H1 (cell line): ENCODE measurements around the gene FHIT. TPM values are rescaled to one million over a fixed set of nuclear protein-coding genes. Genes with fewer than 3 reads are reported as not detected.

Experiments used
- CTCF ChIA-PET: fragments of 300-600 bp; sonication (Branson Sonifier 250); formaldehyde crosslinking; loops from one replicate; lab custom pipeline; 2021; ENCODE audit not compliant: partially characterized antibody; lab: Charles Lee
- POLR2A ChIA-PET: fragments of 300-600 bp; sonication (Branson Sonifier 250); formaldehyde crosslinking; loops from one replicate; lab custom pipeline; 2021; ENCODE audit warnings: inconsistent platforms; ENCODE audit not compliant: partially characterized antibody; lab: Charles Lee
- DNase-seq, 2 experiments: peaks; one replicate each; pipeline versions ENCODE4 v3.0.0 to v3.0.0-alpha.2; 2010 to 2022; ENCODE audit warnings: low spot score in 2 of 2, low read depth in 1 of 2, mixed read lengths in 1 of 2
- FAIRE-seq: peaks from 2 replicates; lab custom pipeline; 2011; peaks lifted over from hg19 to GRCh38; lab: Jason Lieb, UNC
- H2AFZ ChIP-seq: 2 replicates; pipeline ENCODE4 v1.8.1; 2012; ENCODE audit warnings: low read length, inconsistent platforms
- H2AK5ac ChIP-seq: 2 replicates; pipeline ENCODE4 v1.6.1; 2013; ENCODE audit warnings: low read depth, low read length
- H2BK120ac ChIP-seq: replicated peaks from 2 replicates; pipeline ENCODE3; 2013; ENCODE audit warnings: low read depth, low read length, inconsistent platforms
- H2BK12ac ChIP-seq: 2 replicates; pipeline ENCODE4 v1.6.1; 2013; ENCODE audit warnings: low read depth, low read length
- H2BK15ac ChIP-seq: 2 replicates; pipeline ENCODE4 v1.6.1; 2013; ENCODE audit warnings: low read length
- H2BK20ac ChIP-seq: 2 replicates; pipeline ENCODE4 v1.6.1; 2013; ENCODE audit warnings: low read length
- H2BK5ac ChIP-seq: 2 replicates; pipeline ENCODE4 v1.6.1; 2013; ENCODE audit warnings: low read depth, low read length
- H3K14ac ChIP-seq: 2 replicates; pipeline ENCODE4 v1.6.1; 2013; ENCODE audit warnings: inconsistent platforms; ENCODE audit not compliant: insufficient read length
- H3K18ac ChIP-seq: 2 replicates; pipeline ENCODE4 v1.6.1; 2013; ENCODE audit warnings: low read length; ENCODE audit errors: extremely low read depth
- H3K23ac ChIP-seq: 2 replicates; pipeline ENCODE4 v1.6.1; 2013; ENCODE audit warnings: inconsistent platforms; ENCODE audit not compliant: insufficient read length
- H3K23me2 ChIP-seq: 2 replicates; pipeline ENCODE4 v1.6.1; 2013; ENCODE audit warnings: low read depth, low read length
- H3K27ac ChIP-seq: 2 replicates; pipeline ENCODE4 v1.6.1; 2011; ENCODE audit warnings: low read depth, low read length, inconsistent platforms
- H3K27me3 ChIP-seq, 4 experiments: replicated peaks in 1 of 4; 1 replicate in 1 of 4; 2 replicates in 3 of 4; pipeline versions ENCODE4 v1.6.1 to v1.8.1; 2011 to 2013; ENCODE audit warnings: low read length in 3 of 4, mild to moderate bottlenecking in 3 of 4, inconsistent platforms in 2 of 4, mixed read lengths in 2 of 4, moderate library complexity in 1 of 4; ENCODE audit not compliant: control insufficient read depth in 3 of 4, insufficient read depth in 3 of 4; ENCODE audit errors: extremely low read depth in 1 of 4
- H3K36me3 ChIP-seq, 4 experiments: 2 replicates each; pipeline versions ENCODE4 v1.6.1 to v1.8.1; 2011 to 2013; ENCODE audit warnings: mild to moderate bottlenecking in 4 of 4, low read length in 3 of 4, moderate library complexity in 2 of 4, control low read depth in 1 of 4, inconsistent platforms in 1 of 4; ENCODE audit not compliant: insufficient read depth in 4 of 4, control insufficient read depth in 2 of 4
- H3K4ac ChIP-seq: replicated peaks from 2 replicates; pipeline ENCODE3; 2013; ENCODE audit warnings: low read length, low read depth, mixed read lengths, inconsistent platforms; ENCODE audit not compliant: insufficient read length
- H3K4me1 ChIP-seq, 4 experiments: replicated peaks in 1 of 4; 1 replicate in 1 of 4; 2 replicates in 3 of 4; pipeline versions ENCODE4 v1.6.1 to v1.8.1; 2011 to 2013; ENCODE audit warnings: low read length in 3 of 4, inconsistent platforms in 2 of 4, mixed read lengths in 1 of 4; ENCODE audit not compliant: insufficient read depth in 4 of 4, control insufficient read depth in 3 of 4
- H3K4me2 ChIP-seq, 2 experiments: 2 replicates each; pipeline versions ENCODE4 v1.6.1 to v1.8.1; 2011 to 2013; ENCODE audit warnings: low read depth in 2 of 2, low read length in 2 of 2, control low read depth in 1 of 2, inconsistent platforms in 1 of 2, mild to moderate bottlenecking in 1 of 2; ENCODE audit not compliant: insufficient read depth in 1 of 2
- H3K4me3 ChIP-seq, 4 experiments: fragments of 200-600, 300-600 bp in 1 of 4; sonication (generic), shearing (Covaris generic), sonication (Bioruptor Twin) in 1 of 4; 2 replicates each; pipeline versions ENCODE4 v1.5.1 to v1.8.1; 2011 to 2016; ENCODE audit warnings: low read length in 4 of 4, low read depth in 3 of 4, control low read depth in 2 of 4, inconsistent platforms in 2 of 4, mild to moderate bottlenecking in 2 of 4, mixed read lengths in 1 of 4, moderate library complexity in 1 of 4; ENCODE audit not compliant: insufficient read depth in 2 of 4; ENCODE audit errors: extremely low read depth in 1 of 4
- H3K56ac ChIP-seq: replicated peaks from 2 replicates; pipeline ENCODE3; 2013; ENCODE audit warnings: low read depth, mild to moderate bottlenecking, mixed read lengths, low read length, inconsistent platforms; ENCODE audit not compliant: insufficient read length
- H3K79me1 ChIP-seq: 2 replicates; pipeline ENCODE4 v1.6.1; 2013; ENCODE audit warnings: low read depth, low read length, control low read depth
- H3K79me2 ChIP-seq, 2 experiments: 2 replicates each; pipeline versions ENCODE4 v1.6.1 to v1.8.1; 2012 to 2013; ENCODE audit warnings: low read length in 2 of 2, mild to moderate bottlenecking in 2 of 2, inconsistent platforms in 1 of 2; ENCODE audit not compliant: insufficient read depth in 2 of 2, control insufficient read depth in 1 of 2
- H3K9ac ChIP-seq, 4 experiments: replicated peaks in 1 of 4; 1 replicate in 1 of 4; 2 replicates in 3 of 4; pipeline versions ENCODE4 v1.6.1 to v1.8.1; 2011 to 2013; ENCODE audit warnings: low read depth in 3 of 4, low read length in 3 of 4, control low read depth in 2 of 4, mild to moderate bottlenecking in 2 of 4, moderate library complexity in 2 of 4, inconsistent platforms in 1 of 4; ENCODE audit errors: extremely low read depth in 1 of 4
- H3K9me3 ChIP-seq, 2 experiments: 2 replicates each; pipeline versions ENCODE4 v1.6.1 to v1.8.1; 2012 to 2013; ENCODE audit warnings: mild to moderate bottlenecking in 2 of 2, moderate library complexity in 2 of 2, control low read depth in 1 of 2, inconsistent platforms in 1 of 2, low read depth in 1 of 2, low read length in 1 of 2, mixed read lengths in 1 of 2; ENCODE audit not compliant: insufficient read depth in 2 of 2
- H4K20me1 ChIP-seq, 2 experiments: replicated peaks in 1 of 2; 2 replicates each; pipeline versions ENCODE3 to v1.8.1; 2011 to 2013; ENCODE audit warnings: inconsistent platforms in 2 of 2, low read length in 2 of 2, mild to moderate bottlenecking in 1 of 2; ENCODE audit not compliant: insufficient read depth in 2 of 2, control insufficient read depth in 1 of 2
- H4K5ac ChIP-seq: 2 replicates; pipeline ENCODE4 v1.6.1; 2013; ENCODE audit warnings: low read length, low read depth, mixed read lengths, inconsistent platforms; ENCODE audit not compliant: insufficient read length
- H4K8ac ChIP-seq: 2 replicates; pipeline ENCODE4 v1.8.0; 2013; ENCODE audit warnings: mild to moderate bottlenecking, moderate library complexity, low read length, inconsistent platforms; ENCODE audit not compliant: insufficient read depth; ENCODE audit errors: extremely low read depth
- H4K91ac ChIP-seq: replicated peaks from 2 replicates; pipeline ENCODE3; 2013; ENCODE audit warnings: low read length, mixed read lengths, inconsistent platforms; ENCODE audit not compliant: insufficient read length
- CBX5 ChIP-seq: fragments of 300-800, 300-1000 bp; sonication (generic); IDR thresholded peaks from 2 replicates; pipeline ENCODE4 v1.7.1; 2016; ENCODE audit warnings: antibody characterized with exemption, low read length, low read depth
- CHD1 ChIP-seq: IDR thresholded peaks from 2 replicates; pipeline ENCODE4 v1.6.1; 2012; ENCODE audit warnings: low read depth, low read length, improper control_type of control experiment
- EGR1 ChIP-seq: IDR thresholded peaks from 2 replicates; pipeline ENCODE4 v1.6.1; 2011; ENCODE audit warnings: low read depth, low read length, borderline replicate concordance
- HDAC2 ChIP-seq, 2 experiments: fragments of 300-600 bp in 1 of 2; sonication (generic) in 1 of 2; IDR thresholded peaks; 2 replicates each; pipeline ENCODE4 v1.6.1; 2011 to 2012; ENCODE audit warnings: low read depth in 2 of 2, low read length in 2 of 2, mild to moderate bottlenecking in 2 of 2, moderate library complexity in 2 of 2, borderline replicate concordance in 1 of 2, inconsistent platforms in 1 of 2
- RAD21 ChIP-seq, 2 experiments: IDR thresholded peaks in 1 of 2; conservative IDR thresholded peaks in 1 of 2; 2 replicates each; pipeline ENCODE4 v1.6.1; 2011; ENCODE audit warnings: low read depth in 2 of 2, low read length in 2 of 2, improper control_type of control experiment in 1 of 2, inconsistent platforms in 1 of 2, mild to moderate bottlenecking in 1 of 2, moderate library complexity in 1 of 2
- SAP30 ChIP-seq: fragments of 300-600 bp; sonication (generic); IDR thresholded peaks from 2 replicates; pipeline ENCODE4 v1.7.1; 2012; ENCODE audit warnings: low read length, moderate library complexity, mild to moderate bottlenecking, inconsistent platforms; ENCODE audit not compliant: insufficient read depth, insufficient replicate concordance
- SUZ12 ChIP-seq: fragments of 200-600 bp; sonication (generic); IDR thresholded peaks from 2 replicates; pipeline ENCODE4 v1.6.1; 2012; ENCODE audit warnings: mild to moderate bottlenecking, inconsistent platforms, low read length, moderate library complexity, mixed read lengths
- TBP ChIP-seq: IDR thresholded peaks from 2 replicates; pipeline ENCODE4 v1.6.1; 2011; ENCODE audit warnings: low read depth, low read length, improper control_type of control experiment
- USF2 ChIP-seq: IDR thresholded peaks from 2 replicates; pipeline ENCODE4 v1.6.1; 2011; ENCODE audit warnings: low read length, improper control_type of control experiment
- WGBS, 2 experiments: shearing (Covaris generic) in 1 of 2; methylation state at CpG; one replicate each; pipeline versions ENCODE4 v1.1.6 to v1.1.7; 2013 to 2015; ENCODE audit warnings: low lambda C conversion rate in 2 of 2, mixed read lengths in 2 of 2, inconsistent platforms in 1 of 2, low coverage in 1 of 2, missing lambda C conversion rate in 1 of 2; ENCODE audit not compliant: insufficient replicate concordance in 2 of 2, insufficient coverage in 1 of 2, insufficient read length in 1 of 2; ENCODE audit errors: extremely low coverage in 1 of 2, missing lambda C conversion rate in 1 of 2; 5-methylcytosine and 5-hydroxymethylcytosine counted together
- polyA plus RNA-seq, 7 experiments: library from polyadenylated mRNA; depleted of rRNA in 3 of 7; stranded (reverse) in 5 of 7; unstranded in 2 of 7; fragments of >200 nt in 5 of 7; fragments of 200-250 nt in 2 of 7; gene quantifications; 1 replicate in 5 of 7; 2 replicates in 1 of 7; 4 replicates in 1 of 7; pipeline versions ENCODE4 v1.2.1 to v1.2.3, GENCODE V29; 2011 to 2013; ENCODE audit warnings: missing spikeins in 2 of 7, mixed read lengths in 2 of 7
- total RNA-seq: library from RNA; stranded (reverse); fragmentation: NEBNext Ultra II Directional; extraction: Animal tissue kit (Norgen Biotek cat#: 25700); gene quantifications from 2 replicates; pipeline ENCODE4 v1.2.1, GENCODE V29; 2021
- TF ChIP-seq, protein P1 (sequence below): IDR thresholded peaks from 2 replicates; pipeline ENCODE4 v1.6.1; 2011; ENCODE audit warnings: low read depth, mild to moderate bottlenecking, low read length; ENCODE audit not compliant: insufficient read depth
- TF ChIP-seq, protein P2 (sequence below): IDR thresholded peaks from 2 replicates; pipeline ENCODE4 v1.6.1; 2012; ENCODE audit warnings: inconsistent platforms

FHIT gene
- total and polyA plus RNA-seq, 2 of the 8 experiments (the other 6 are each of a cell fraction or from before 2014, with no cell fraction given), result 1.2 to 3.2 TPM

GRCh38 chr3:61029194-61029593 is 222.1 kb downstream of the FHIT start:
- Histone ChIP-seq H2BK20ac (no peak overlapping the region), H2AFZ (no peak overlapping the region), H3K79me2 (no peaks in the 10 kb centered on the region), H2BK12ac (no peak overlapping the region), H3K56ac (no peak overlapping the region), H2BK15ac (no peak overlapping the region), H3K4ac (no peak overlapping the region), H3K4me1 (no peaks in the 10 kb centered on the region), H2BK120ac (no peak overlapping the region), H2BK5ac (no peak overlapping the region), H3K4me2 (no peak overlapping the region), H3K23me2 (no peaks in the 10 kb centered on the region), H3K18ac (no peak overlapping the region), H2AK5ac (no peak overlapping the region), H3K79me1 (no peaks in the 10 kb centered on the region), H4K8ac (no peak overlapping the region), H4K5ac (no peak overlapping the region), H3K9ac (no peak overlapping the region), H3K27ac (no peak overlapping the region), H3K27me3 (no peaks in the 10 kb centered on the region), H4K20me1 (no peaks in the 10 kb centered on the region), H3K9me3 (peaks cover 0 to 6% of the 10 kb centered on the region in 2 experiments; a peak in 1 of 4 replicates), H3K36me3 (no peaks in the 10 kb centered on the region), H3K23ac (no peak overlapping the region), H3K14ac (no peak overlapping the region), H3K4me3 (no peak overlapping the region), H4K91ac (no peak overlapping the region)
- 82% methylated on average over 5 of the region's 5 CpGs; no CpG with 5 or more reads in 1 of the 2 experiments for WGBS, 2 experiments
- DNase-seq (no peak), FAIRE-seq (no peak)
- POLR2A ChIA-PET, result no interaction called here
- CTCF ChIA-PET, result interaction anchor here (1.0 kb wide), 1 partner anchor 24 kb away, joined by 5 read pairs; no protein-coding TSS in a partner anchor
- no peak for TF ChIP-seq SAP30
- TF ChIP-seq HDAC2 (IDR thresholded peaks at IDR 0.05; ENCODE audit: borderline replicate concordance in 1 of 2, low read depth in 2 of 2, low read length in 2 of 2), result no peak
- TF ChIP-seq USF2, result no peak
- TF ChIP-seq CHD1, result no peak
- no peak for TF ChIP-seq EGR1
- TF ChIP-seq SUZ12, result no peak
- TF ChIP-seq, protein P1, sequence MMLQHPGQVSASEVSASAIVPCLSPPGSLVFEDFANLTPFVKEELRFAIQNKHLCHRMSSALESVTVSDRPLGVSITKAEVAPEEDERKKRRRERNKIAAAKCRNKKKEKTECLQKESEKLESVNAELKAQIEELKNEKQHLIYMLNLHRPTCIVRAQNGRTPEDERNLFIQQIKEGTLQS, result no peak
- no peak for TF ChIP-seq RAD21 (IDR thresholded peaks at IDR 0.05 in 1 of 2, conservative IDR thresholded peaks at IDR 0.05 in 1 of 2; ENCODE audit: low read depth in 2 of 2, low read length in 2 of 2)
- no peak for TF ChIP-seq CBX5
- TF ChIP-seq, protein P2, sequence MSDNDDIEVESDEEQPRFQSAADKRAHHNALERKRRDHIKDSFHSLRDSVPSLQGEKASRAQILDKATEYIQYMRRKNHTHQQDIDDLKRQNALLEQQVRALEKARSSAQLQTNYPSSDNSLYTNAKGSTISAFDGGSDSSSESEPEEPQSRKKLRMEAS, result no peak
- TF ChIP-seq TBP, result no peak
